PC-3 (cell line): ENCODE measurements around the gene ACLY. TPM values are rescaled to one million over a fixed set of nuclear protein-coding genes. Genes with fewer than 3 reads are reported as not detected.
"Not testable (repeated sequence)": the region's sequence is repeated elsewhere in the genome, so short reads cannot be mapped to it uniquely, and the experiment has no call there.

ENCODE experiments used
- ATAC-seq: fragments of 200-7000 bp; cut with Tn5 transposase; 2 replicates; pipeline ENCODE4 v1.9.1; 2020; ENCODE audit warnings: mild to moderate bottlenecking, moderate library complexity
- BruUV-seq: library from RNA; stranded (reverse); fragments of 400-500 nt; replicated peaks from 2 replicates; lab custom pipeline; 2021; lab: Mats Ljungman, UMichigan
- CTCF ChIA-PET: fragments of 300-600 bp; sonication (Branson Sonifier 250); formaldehyde crosslinking; loops from one replicate; lab custom pipeline; 2022; ENCODE audit warnings: antibody characterized with exemption; lab: Charles Lee
- POLR2A ChIA-PET: fragments of 300-600 bp; sonication (Branson Sonifier 250); formaldehyde crosslinking; loops from one replicate; lab custom pipeline; 2022; ENCODE audit warnings: antibody characterized with exemption; ENCODE audit not compliant: unreplicated experiment; lab: Charles Lee
- DNase-seq: peaks from one replicate; pipeline ENCODE4 v3.0.0-alpha.2; 2015
- H2AFZ ChIP-seq: fragments of 300-600 bp; sonication (generic); 2 replicates; pipeline ENCODE4 v1.6.0; 2016; ENCODE audit warnings: antibody characterized with exemption, low read length
- H3F3A ChIP-seq: fragments of 300-600 bp; sonication (generic); one replicate; pipeline ENCODE4 v1.6.0; 2017; ENCODE audit warnings: antibody characterized with exemption, low read length, control low read depth, mild to moderate bottlenecking; ENCODE audit not compliant: unreplicated experiment
- H3K27ac ChIP-seq: fragments of 300-600 bp; sonication (generic); 2 replicates; pipeline ENCODE4 v1.5.1; 2016; ENCODE audit warnings: mild to moderate bottlenecking, low read length
- H3K27me3 ChIP-seq: fragments of 300-600 bp; sonication (generic); 2 replicates; pipeline ENCODE4 v1.6.1; 2016; ENCODE audit warnings: low read length, mixed read lengths
- H3K36me3 ChIP-seq: fragments of 300-600 bp; sonication (generic); 2 replicates; pipeline ENCODE4 v1.6.1; 2016; ENCODE audit warnings: low read depth, mixed run types, low read length, mixed read lengths
- H3K4me1 ChIP-seq: fragments of 300-600 bp; sonication (generic); 2 replicates; pipeline ENCODE4 v1.5.1; 2016; ENCODE audit warnings: low read length; ENCODE audit not compliant: insufficient read depth
- H3K4me2 ChIP-seq: fragments of 300-600 bp; sonication (generic); 2 replicates; pipeline ENCODE4 v1.6.0; 2016; ENCODE audit warnings: low read length
- H3K4me3 ChIP-seq: fragments of 300-600 bp; sonication (generic); 2 replicates; pipeline ENCODE4 v1.5.1; 2016; ENCODE audit warnings: mild to moderate bottlenecking, low read length, mixed read lengths
- H3K79me2 ChIP-seq: fragments of 300-600 bp; sonication (generic); 2 replicates; pipeline ENCODE4 v1.6.1; 2017; ENCODE audit warnings: low read length, mixed read lengths
- H3K9ac ChIP-seq: fragments of 300-600 bp; sonication (generic); 2 replicates; pipeline ENCODE4 v1.6.0; 2016; ENCODE audit warnings: mild to moderate bottlenecking, low read length
- H3K9me2 ChIP-seq: fragments of 300-600 bp; sonication (generic); replicated peaks from 2 replicates; pipeline ENCODE4 v1.6.1; 2016; ENCODE audit warnings: mixed run types, low read length, mixed read lengths
- H3K9me3 ChIP-seq: fragments of 300-600 bp; sonication (generic); 2 replicates; pipeline ENCODE4 v1.6.1; 2016; ENCODE audit warnings: low read length, mixed read lengths
- H4K20me1 ChIP-seq: fragments of 300-600 bp; sonication (generic); 2 replicates; pipeline ENCODE4 v1.6.1; 2016; ENCODE audit warnings: low read length, mixed read lengths
- EZH2 ChIP-seq: fragments of 300-600 bp; sonication (generic); IDR thresholded peaks from one replicate; pipeline ENCODE4 v1.6.1; 2017; ENCODE audit warnings: antibody characterized with exemption, mild to moderate bottlenecking, low read length; ENCODE audit not compliant: unreplicated experiment
- EZH2phosphoT487 ChIP-seq: fragments of 300-600 bp; sonication (generic); IDR thresholded peaks from 2 replicates; pipeline ENCODE4 v1.6.1; 2018; ENCODE audit warnings: mild to moderate bottlenecking, antibody characterized with exemption, low read length, borderline replicate concordance
- intact Hi-C: fragments of 100-400 bp; cut with micrococcal nuclease; formaldehyde crosslinking; loops from 2 replicates; pipeline ENCODE4 v1.9.0; 2023
- total RNA-seq: library from RNA; depleted of rRNA; stranded (reverse); fragments of >200 nt; gene quantifications from 2 replicates; pipeline ENCODE4 v1.2.3, GENCODE V29; 2014
- TF ChIP-seq, protein P1 (sequence below): fragments of 300-600 bp; sonication (generic); conservative IDR thresholded peaks from 2 replicates; pipeline ENCODE4 v1.5.1; 2017; ENCODE audit warnings: antibody characterized with exemption, low read depth, mild to moderate bottlenecking, low read length

The ACLY gene
- total RNA-seq, 1 experiment from 2014 or later, result 114 TPM

DNA sequence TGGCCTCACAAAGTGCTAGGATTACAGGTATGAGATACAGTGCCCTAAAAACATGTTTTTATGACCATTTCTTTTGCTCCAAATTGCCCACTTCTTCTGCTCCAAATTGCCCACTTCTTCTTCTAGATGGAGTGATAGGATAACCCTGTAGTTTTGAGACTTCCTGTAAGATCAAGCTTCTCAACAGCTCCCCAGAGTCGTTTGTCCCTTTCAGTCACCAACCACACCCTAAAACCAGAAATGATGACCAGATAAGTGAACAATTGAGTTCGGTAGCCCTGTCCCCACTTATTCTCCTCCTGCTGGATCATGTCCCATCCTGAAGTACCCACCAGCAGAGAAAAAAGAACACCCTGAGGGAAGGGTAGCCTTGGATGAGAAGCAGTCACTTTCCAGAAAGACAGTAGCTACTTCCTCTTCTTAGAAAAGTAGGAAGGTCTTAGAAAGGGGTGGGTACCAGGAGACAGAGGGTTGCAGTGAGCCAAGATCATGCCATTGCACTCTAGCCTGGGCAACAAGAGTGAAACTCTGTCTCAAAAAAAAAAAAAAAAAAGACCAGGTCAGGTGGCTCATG is 14.2 kb upstream of the ACLY start:
- TF ChIP-seq EZH2phosphoT487 (no peak), EZH2 (no peak)
- TF ChIP-seq, protein P1, sequence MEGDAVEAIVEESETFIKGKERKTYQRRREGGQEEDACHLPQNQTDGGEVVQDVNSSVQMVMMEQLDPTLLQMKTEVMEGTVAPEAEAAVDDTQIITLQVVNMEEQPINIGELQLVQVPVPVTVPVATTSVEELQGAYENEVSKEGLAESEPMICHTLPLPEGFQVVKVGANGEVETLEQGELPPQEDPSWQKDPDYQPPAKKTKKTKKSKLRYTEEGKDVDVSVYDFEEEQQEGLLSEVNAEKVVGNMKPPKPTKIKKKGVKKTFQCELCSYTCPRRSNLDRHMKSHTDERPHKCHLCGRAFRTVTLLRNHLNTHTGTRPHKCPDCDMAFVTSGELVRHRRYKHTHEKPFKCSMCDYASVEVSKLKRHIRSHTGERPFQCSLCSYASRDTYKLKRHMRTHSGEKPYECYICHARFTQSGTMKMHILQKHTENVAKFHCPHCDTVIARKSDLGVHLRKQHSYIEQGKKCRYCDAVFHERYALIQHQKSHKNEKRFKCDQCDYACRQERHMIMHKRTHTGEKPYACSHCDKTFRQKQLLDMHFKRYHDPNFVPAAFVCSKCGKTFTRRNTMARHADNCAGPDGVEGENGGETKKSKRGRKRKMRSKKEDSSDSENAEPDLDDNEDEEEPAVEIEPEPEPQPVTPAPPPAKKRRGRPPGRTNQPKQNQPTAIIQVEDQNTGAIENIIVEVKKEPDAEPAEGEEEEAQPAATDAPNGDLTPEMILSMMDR, result no peak
- intact Hi-C loops, result no loop called here
- ATAC-seq, result no peak
- Histone ChIP-seq H3K4me2 (no peak overlapping the region), H3F3A (no peaks in the 10 kb centered on the region), H3K36me3 (no peaks in the 10 kb centered on the region), H3K4me1 (0 out of 2 replicates have a peak, but pooled peaks cover 6% of the 10 kb centered on the region), H3K79me2 (no peaks in the 10 kb centered on the region), H4K20me1 (no peaks in the 10 kb centered on the region), H3K9me2 (no peaks in the 10 kb centered on the region), H3K27ac (no peak overlapping the region), H2AFZ (no peak overlapping the region), H3K4me3 (no peak overlapping the region), H3K9me3 (no peaks in the 10 kb centered on the region), H3K27me3 (no peaks in the 10 kb centered on the region), H3K9ac (no peak overlapping the region)
- DNase-seq, result no peak
- no TSS peak for BruUV-seq
- ChIA-PET POLR2A (interaction anchor here (0.7 kb wide), 1 partner anchor 143 kb away, joined by 12 read pairs; no protein-coding TSS in a partner anchor), CTCF (no interaction called here)

DNA sequence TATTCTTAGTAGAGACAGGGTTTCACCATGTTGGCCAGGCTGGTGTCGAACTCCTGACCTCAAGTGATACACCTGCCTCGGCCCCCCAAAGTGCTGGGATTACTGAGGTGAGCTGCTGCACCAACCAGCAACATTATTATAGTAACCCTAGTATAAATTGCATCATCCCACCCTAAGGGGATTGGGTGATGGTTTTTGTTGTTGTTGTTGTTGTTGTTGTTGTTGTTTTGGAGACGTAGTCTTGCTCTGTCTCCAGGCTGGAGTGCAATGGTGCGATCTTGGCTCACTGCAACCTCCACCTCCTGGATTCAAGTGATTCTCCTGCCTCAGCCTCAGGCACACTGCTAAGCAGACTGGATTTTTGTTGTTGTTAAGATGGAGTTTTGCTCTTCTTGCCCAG is 13.0 kb upstream of the ACLY start:
- H3K36me3 ChIP-seq, H3K4me1 ChIP-seq, BruUV-seq, CTCF ChIA-PET, H3K4me3 ChIP-seq, intact Hi-C loops, H4K20me1 ChIP-seq, H3K79me2 ChIP-seq, H3K9ac ChIP-seq, H3K4me2 ChIP-seq, H3K9me2 ChIP-seq, H3K27ac ChIP-seq, H3K27me3 ChIP-seq, DNase-seq, H3F3A ChIP-seq, H3K9me3 ChIP-seq, H2AFZ ChIP-seq, POLR2A ChIA-PET, ATAC-seq: not testable (repeated sequence)

DNA sequence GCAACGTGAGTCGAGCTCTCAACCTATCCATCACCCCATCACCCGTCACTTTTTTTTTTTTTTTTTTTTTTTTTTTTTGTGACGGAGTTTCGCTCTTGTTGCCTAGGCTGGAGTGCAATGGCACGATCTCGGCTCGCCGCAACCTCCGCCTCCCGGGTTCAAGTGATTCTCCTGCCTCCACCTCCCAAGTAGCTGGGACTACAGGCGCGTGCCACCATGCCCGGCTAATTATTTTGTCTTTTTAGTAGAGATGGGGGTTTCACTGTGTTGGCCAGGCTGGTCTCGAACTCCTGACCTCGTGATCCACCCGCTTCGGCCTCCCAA is 12.0 kb upstream of the ACLY start:
- ATAC-seq, H3K4me1 ChIP-seq, H3F3A ChIP-seq, H4K20me1 ChIP-seq, H3K9me3 ChIP-seq, H3K27me3 ChIP-seq, intact Hi-C loops, H3K27ac ChIP-seq, DNase-seq, H3K79me2 ChIP-seq, H3K36me3 ChIP-seq, H3K9me2 ChIP-seq, H3K9ac ChIP-seq: not testable (repeated sequence)
- CTCF ChIA-PET, result interaction anchor here (0.6 to 0.9 kb wide), 4 partner anchors 29 to 1910 kb away, joined by 3 to 5 read pairs (median 4); no protein-coding TSS in a partner anchor
- TSS peak; percentile 20 for BruUV-seq
- POLR2A ChIA-PET, result interaction anchor here (0.6 kb wide), 1 partner anchor 867 kb away, joined by 3 read pairs; no protein-coding TSS in a partner anchor
- Histone ChIP-seq H3K4me3 (peak overlapping the region; percentile 65), H3K4me2 (peak overlapping the region; percentile 84), H2AFZ (peak overlapping the region; percentile 69)
